Activated CD8-positive, alpha-beta memory T cell treated with anti-CD3 and anti-CD28 coated beads for 4 hours (primary cell): ENCODE measurements around the gene COL6A1.
"Not testable (repeated sequence)": the region's sequence is repeated elsewhere in the genome, so short reads cannot be mapped to it uniquely, and the experiment has no call there.

ENCODE experiments used
- DNase-seq, 2 donors: peaks; one replicate each; pipeline ENCODE4 v3.0.0-alpha.2; 2020; ENCODE audit warnings: low read depth in 2 of 2

COL6A1 gene

DNA sequence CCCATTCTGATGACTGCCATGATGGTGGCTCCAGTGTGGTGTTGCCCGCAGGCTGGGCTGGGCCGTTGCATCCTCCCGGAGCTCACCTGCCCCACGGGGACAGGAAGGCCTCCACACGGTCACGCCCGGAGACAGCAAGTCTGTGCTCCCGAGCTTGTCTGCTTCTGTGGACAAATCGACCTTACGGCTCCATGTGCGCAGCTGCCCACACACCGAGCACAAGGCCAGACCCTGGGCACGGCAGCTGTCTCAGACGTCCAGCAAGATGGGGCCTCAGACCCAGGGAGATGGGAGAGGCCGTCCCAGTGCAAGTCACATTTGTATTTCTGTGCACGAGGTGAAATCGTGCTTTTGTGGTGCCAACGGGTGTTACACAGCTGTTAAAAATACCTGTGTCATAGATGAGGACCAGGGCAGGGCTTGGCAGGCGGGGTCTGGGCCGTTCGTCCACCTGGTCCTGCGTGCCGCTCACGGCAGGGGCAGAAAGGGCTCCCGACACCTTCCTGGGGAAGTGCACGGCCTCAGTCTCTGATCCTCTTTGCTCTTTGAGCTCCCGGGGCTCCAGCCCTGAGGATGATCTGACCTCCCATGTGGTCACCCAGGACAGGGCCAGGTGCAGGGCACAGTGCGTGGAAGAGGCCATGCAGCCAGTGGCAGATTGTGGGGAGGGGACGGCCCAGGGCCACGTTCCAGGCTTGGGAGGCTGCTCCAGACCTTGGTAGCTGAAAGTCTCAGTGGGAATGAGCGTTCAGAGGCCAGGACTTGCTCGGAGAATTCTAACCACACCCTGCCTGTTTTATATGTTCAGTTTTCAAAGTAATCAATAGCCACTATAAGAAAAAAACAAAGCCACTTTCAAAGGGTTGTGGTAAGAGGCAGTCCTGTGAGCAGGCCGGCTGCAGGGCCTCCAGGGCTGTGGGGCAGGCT is 13.5 kb downstream of the COL6A1 start:
- DNase-seq: no peak

DNA sequence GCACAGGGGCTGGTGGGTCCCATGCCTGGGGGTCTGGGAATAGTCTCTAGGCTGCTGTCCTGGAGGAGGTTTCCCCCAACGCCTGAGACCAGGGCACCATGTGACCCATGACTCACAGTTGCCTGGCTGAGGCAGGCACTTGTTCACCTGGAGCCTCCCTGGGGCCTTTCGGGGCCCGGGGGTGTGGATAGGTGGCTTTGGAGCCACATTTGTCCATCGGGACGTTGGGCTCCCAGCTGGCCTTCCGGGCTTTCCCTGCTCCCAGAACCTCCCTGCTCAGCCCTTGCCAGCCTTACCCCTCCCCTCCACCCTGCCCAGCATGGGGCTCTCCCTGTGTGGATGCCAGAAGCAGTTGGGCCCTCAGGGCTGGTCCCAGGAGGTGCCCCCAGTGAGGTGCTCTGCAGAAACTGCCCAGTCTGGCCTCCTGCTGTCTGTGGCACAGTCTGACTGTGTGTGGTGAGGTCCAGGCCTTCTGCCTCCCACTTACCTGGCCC is 14.2 kb downstream of the COL6A1 start:
- DNase-seq: no peak

DNA sequence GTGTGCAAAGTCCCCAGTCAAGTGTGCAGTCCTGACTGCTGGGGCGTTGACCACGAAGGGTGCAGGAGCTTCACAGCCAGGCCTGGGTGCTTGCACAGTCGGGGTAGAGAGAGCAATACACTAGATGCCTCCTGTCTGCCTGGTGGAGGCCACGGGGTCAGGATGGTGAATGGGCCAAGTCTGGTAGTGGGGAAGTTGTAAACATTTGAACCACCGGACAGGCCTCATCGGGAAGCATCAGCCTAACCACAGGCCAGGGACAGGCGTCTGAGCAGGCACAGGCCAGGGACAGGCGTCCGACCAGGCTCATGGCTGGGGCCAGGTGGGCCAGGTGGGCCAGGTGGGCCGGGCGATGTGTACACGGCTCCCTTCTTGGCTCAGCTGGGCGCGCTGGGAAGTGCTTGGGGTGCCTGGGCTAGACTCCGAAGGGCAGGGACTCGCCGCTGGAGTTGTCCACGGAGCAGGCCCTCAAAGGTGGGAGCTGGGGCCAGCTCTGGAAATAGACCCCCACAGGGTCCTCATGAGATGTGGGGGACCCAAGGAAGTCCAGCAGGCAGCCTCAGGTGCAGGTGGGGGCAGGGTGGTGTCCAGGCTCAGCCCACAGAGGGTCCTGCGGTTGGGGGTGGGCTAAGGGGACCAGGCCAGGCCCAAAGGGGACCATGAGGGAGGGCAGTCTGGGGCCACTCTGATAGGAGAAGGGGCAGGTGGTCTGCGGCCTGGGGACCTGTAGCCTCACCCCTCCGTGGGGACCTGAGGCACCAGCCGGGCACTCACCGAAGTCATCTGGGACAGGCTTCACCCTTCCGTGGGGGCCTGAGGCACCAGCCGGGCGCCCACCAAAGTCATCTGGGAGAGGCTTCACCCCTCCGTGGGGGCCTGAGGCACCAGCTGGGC is 15.0 kb downstream of the COL6A1 start:
- no peak for DNase-seq

DNA sequence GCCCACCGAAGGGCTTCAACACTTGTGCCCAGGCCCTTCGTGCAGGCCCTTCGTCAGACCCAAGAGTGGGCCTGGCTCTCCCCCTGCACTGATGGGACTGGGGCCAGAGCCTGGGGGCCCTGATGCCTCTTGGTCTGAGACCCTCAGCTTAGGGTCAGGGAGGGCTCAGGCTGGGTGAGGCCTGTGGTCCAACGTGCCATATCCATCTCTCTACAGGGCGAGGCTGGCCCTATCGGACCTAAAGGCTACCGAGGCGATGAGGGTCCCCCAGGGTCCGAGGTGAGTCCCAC is 15.6 kb downstream of the COL6A1 start:
- DNase-seq: no peak

DNA sequence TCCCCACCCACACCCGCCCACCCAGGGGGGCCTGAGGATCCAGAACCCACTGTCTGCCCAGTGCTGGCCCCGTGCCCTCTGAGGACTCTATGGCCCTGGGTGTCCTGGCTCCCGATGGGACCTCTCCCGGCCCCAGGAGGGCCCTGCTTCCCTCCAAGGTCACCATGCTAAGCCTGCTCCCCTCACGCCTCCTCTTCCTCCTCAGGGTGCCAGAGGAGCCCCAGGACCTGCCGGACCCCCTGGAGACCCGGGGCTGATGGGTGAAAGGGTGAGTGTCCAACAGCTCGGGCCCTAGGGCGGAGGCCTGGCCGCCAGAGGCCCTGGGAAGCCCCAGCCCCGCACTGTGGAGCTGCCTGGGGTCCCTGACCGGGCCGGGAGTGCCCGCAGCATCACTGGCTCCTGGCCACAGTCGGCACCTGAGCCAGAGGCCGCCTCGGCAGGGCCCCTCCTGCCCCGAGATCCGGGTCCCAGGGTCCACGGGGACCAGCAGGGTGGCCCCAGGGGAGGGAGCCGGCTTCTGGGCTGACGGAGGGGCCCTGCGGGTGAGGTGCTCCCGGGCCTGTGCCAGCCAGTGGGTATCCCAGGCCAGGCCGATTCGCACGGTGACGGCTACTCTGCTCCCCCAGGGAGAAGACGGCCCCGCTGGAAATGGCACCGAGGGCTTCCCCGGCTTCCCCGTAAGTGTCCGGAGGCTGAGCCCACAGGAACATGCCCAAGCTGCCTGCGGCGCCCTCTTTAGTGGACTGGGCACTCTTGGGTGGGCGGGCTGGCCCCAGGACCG is 16.1 kb downstream of the COL6A1 start:
- DNase-seq: no peak

DNA sequence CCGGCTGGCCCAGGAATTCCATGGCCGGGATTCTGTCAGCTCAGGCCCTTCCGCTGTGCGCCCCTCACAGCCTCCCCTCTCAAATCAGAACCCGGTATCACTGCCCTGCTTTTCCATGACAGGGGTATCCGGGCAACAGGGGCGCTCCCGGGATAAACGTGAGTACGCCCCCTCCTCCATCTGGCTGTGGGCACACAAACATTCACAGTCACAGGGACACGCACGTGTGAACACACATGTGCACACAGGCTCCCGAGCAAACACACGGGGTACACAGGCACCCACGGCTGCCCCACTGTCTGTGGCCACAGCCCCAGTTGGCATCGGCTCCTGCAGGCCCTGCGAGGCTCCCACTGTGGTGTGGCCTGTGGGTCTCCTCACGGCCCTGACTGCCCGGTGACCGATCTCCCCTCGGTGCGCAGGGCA is 16.7 kb downstream of the COL6A1 start:
- no peak for DNase-seq

DNA sequence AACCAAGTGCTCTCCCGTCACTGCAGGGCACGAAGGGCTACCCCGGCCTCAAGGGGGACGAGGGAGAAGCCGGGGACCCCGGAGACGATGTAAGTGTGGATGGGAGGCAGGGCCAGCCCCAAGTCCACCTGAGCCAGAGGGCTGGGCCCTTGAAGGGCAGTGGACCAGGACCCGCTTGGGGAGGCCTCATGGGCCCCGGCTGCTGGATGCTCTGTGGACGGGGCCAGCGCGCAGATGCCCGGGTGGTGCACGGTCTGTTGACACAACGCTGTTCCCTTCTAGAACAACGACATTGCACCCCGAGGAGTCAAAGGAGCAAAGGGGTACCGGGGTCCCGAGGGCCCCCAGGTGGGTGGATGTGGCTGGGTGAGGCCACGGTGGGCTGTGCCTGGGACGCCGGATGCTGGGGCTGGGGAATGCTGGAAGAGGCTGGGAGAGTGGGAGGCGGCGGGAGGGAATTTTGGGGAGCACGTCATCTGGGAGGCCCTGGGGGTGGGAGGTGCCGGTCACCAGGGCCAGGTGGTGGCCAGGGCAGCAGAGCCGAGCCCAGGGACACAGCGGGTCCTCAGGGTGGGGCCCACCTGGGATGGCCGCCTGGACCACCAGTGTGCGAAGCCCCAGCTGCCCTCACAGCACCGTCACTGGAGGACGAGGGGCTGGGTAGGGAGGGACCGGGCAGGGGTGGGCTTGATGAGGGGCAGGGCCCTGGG is 17.5 kb downstream of the COL6A1 start:
- DNase-seq: no peak

DNA sequence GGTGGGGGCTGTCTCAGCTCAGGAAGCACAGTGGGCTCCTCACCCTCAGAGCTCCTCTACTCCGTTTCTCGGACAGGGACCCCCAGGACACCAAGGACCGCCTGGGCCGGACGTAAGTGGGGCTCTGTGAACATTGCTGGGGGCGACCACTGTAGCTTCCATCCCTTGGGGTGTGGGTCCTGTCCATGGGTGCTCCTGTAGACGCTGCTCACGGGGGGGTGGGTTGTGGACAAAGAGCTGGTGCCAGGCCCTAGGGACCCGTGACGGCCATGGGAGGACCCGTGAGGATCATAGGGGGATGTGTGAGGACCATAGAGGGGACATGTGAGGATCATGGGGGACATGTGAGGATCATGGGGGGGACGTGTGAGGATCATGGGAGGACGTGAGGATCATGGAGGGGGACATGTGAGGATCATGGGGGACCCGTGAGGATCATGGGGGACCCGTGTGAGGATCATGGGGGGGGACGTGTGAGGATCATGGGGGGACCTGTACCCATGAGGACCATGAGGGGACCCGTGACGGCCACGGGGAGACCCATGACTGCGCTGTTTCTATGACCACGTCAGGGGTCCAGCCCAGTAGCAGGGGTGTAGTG is 18.1 kb downstream of the COL6A1 start:
- no peak for DNase-seq

DNA sequence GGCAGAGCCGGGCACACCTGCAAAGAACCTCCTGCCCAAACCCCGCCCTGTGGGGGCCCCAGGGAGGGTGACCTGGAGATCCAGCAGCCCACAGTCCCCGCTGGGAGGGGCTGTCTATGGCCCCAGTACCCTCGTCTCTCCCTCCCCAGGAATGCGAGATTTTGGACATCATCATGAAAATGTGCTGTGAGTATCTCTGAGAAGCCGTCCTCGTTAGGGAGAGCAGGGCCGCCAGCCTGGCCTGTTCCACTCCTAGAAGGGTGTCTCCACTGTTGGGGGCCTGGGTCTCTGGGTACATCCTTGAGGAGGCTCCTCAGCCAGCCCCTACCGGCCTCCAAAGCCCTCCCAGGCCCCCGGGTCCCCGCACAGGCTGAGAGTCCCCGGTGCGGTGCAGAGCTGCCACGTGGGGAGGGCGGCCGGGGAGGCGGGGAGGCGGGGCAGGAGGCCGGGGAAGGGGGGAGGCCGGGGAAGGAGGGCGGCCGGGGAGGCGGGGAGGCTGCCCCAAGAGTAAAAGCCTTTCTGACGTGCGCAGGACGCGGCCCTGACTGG is 18.7 kb downstream of the COL6A1 start:
- no peak for DNase-seq

DNA sequence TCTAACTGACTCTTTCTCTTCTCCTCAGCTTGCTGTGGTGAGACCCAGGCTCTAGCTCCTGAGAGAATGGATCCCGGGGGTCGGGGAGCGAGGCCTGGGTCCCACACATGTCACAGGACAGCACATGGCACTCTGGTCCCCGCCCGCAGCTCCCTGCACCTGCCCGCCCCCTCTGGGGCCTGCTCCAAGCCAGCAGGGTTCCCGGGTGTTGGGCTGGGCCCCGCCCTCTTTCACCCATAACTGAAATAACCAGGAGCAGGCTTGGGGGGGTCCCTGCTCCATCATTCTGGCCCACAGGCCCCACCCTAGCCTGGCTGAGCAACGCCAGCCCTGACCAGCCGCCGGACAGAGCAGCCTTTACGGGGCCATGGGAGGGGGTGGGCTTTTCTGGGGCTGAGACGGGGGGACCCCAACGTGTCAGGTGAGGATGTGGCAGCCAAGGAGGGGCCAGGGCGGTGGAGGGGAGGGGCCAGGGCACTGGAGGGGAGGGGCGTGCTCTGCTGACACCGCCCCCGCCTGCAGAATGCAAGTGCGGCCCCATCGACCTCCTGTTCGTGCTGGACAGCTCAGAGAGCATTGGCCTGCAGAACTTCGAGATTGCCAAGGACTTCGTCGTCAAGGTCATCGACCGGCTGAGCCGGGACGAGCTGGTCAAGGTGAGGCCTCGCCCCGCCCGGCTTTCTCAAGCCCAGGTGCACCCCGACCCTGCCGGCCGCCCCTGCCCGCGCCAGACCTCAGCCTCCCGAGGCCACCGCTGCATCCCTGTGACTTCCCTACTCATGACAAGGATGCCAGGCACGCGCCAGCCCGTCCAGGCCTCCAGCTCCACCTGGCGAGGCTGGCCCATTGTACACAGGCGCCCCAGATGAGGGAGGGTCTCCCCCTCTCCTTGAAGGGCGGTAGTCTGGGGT is 19.4 kb downstream of the COL6A1 start:
- DNase-seq: no peak

DNA sequence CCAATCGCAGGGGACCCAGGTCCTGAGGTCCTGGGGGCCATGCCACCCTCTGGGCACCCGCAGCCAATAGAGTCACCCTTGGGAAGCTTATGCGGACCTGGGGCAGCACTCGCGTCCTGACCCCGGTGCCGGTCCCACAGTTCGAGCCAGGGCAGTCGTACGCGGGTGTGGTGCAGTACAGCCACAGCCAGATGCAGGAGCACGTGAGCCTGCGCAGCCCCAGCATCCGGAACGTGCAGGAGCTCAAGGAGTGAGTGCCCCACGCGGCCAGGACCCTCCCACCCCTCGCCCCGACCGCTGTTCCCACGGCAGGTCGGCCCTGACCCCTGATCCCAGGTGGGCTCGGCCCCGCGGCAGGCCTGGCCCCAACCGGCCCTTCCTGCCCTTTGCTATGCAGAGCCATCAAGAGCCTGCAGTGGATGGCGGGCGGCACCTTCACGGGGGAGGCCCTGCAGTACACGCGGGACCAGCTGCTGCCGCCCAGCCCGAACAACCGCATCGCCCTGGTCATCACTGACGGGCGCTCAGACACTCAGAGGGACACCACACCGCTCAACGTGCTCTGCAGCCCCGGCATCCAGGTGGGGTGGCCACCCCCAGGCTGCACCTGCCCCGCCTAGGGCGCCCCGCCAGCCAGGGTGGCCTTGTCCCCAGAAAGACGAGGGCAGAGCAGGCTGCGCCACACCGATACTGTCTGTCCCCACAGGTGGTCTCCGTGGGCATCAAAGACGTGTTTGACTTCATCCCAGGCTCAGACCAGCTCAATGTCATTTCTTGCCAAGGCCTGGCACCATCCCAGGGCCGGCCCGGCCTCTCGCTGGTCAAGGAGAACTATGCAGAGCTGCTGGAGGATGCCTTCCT is 20.5 kb downstream of the COL6A1 start:
- no peak for DNase-seq

DNA sequence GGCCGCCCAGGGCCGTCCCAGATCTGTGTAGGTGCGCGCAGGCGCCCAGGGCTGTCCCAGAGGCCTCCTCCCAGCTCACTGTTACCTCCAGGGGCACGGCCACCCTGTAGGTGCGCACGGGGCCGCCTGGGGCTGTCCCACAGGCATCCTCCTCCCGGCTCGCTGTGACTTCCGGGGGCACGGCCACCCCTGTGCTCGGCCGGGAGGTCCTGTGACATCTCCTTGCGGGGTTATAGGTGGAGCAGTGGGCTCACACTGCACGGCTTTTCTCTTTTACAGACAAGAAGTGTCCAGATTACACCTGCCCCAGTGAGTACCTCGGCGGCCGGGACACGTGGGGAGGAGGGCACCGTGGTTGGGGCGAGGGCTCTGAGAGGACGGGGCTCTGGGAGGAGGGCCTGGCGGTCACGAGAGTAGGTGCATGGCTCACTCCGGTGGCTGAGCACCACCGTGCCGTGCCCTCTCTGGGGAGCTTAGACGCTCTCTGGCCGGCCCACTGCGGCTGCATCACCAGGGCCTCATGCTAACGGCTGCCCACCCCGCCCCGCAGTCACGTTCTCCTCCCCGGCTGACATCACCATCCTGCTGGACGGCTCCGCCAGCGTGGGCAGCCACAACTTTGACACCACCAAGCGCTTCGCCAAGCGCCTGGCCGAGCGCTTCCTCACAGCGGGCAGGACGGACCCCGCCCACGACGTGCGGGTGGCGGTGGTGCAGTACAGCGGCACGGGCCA is 21.4 kb downstream of the COL6A1 start:
- DNase-seq: no peak

DNA sequence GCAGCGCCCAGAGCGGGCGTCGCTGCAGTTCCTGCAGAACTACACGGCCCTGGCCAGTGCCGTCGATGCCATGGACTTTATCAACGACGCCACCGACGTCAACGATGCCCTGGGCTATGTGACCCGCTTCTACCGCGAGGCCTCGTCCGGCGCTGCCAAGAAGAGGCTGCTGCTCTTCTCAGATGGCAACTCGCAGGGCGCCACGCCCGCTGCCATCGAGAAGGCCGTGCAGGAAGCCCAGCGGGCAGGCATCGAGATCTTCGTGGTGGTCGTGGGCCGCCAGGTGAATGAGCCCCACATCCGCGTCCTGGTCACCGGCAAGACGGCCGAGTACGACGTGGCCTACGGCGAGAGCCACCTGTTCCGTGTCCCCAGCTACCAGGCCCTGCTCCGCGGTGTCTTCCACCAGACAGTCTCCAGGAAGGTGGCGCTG is 22.0 kb downstream of the COL6A1 start:
- no peak for DNase-seq

DNA sequence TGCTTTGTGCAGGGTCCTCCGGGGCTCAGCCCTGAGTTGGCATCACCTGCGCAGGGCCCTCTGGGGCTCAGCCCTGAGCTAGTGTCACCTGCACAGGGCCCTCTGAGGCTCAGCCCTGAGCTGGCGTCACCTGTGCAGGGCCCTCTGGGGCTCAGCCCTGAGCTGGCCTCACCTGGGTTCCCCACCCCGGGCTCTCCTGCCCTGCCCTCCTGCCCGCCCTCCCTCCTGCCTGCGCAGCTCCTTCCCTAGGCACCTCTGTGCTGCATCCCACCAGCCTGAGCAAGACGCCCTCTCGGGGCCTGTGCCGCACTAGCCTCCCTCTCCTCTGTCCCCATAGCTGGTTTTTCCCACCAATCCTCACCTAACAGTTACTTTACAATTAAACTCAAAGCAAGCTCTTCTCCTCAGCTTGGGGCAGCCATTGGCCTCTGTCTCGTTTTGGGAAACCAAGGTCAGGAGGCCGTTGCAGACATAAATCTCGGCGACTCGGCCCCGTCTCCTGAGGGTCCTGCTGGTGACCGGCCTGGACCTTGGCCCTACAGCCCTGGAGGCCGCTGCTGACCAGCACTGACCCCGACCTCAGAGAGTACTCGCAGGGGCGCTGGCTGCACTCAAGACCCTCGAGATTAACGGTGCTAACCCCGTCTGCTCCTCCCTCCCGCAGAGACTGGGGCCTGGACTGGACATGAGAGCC is 22.7 kb downstream of the COL6A1 start:
- DNase-seq: no peak

DNA sequence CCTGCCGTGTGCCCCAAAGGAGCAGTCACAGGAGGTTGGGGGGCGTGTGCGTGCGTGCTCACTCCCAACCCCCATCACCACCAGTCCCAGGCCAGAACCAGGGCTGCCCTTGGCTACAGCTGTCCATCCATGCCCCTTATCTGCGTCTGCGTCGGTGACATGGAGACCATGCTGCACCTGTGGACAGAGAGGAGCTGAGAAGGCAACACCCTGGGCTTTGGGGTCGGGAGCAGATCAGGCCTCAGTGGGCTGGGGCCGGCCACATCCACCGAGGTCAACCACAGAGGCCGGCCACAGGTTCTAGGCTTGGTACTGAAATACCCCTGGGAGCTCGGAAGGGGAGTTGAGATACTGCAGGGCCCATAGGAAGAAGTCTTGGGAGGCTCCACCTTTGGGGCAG is 23.5 kb downstream of the COL6A1 start:
- no peak for DNase-seq

DNA sequence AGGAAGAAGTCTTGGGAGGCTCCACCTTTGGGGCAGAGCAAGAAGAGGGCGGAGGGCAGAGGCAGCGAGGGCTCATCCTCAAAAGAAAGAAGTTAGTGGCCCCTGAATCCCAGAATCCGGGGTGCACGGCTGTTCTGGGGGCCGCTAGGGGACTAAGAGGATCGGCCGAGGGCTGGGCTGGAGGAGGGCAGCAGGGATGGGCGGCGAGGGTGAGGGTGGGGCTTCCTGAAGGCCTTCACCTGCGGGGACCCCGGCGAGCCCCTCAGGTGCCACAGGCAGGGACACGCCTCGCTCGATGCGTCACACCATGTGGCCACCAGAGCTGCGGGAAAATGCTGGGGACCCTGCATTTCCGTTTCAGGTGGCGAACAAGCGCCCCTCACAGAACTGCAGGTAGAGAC is 23.9 kb downstream of the COL6A1 start:
- no peak for DNase-seq

DNA sequence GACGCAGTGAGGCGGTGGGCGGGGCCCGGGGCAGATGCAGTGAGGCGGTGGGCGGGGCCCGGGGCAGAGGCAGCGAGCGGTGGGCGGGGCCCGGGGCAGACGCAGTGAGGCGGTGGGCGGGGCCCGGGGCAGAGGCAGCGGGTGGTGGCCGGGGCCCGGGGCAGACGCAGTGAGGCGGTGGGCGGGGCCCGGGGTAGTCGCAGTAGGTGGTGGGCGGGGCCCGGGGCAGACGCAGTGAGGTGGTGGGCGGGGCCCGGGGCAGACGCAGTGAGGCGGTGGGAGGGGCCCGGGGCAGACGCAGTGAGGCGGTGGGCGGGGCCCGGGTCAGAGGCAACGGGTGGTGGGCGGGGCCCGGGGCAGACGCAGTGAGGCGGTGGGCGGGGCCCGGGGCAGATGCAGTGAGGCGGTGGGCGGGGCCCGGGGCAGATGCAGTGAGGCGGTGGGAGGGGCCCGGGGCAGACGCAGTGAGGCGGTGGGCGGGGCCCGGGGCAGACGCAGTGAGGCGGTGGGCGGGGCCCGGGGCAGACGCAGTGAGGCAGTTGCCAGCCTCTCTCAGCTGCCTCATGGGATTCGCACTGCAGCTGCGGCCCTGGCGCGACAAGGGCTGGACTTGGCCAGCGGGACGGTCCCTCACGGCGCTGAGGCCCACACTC is 24.4 kb downstream of the COL6A1 start:
- DNase-seq: not testable (repeated sequence)
